IPS-18a (cell line): Measurements from ENCODE around the gene OTUB1.
"Not testable (repeated sequence)": the region's sequence is repeated elsewhere in the genome, so short reads cannot be mapped to it uniquely, and the experiment has no call there.

Source experiments
- H3K27ac ChIP-seq: one replicate; pipeline ENCODE4 v1.5.1; 2013; ENCODE audit warnings: low read length
- H3K27me3 ChIP-seq: one replicate; pipeline ENCODE4 v1.6.1; 2013; ENCODE audit warnings: mild to moderate bottlenecking, low read length; ENCODE audit not compliant: control insufficient read depth, insufficient read depth
- H3K36me3 ChIP-seq: one replicate; pipeline ENCODE4 v1.6.1; 2013; ENCODE audit warnings: low read depth, low read length; ENCODE audit not compliant: control insufficient read depth
- H3K4me1 ChIP-seq: one replicate; pipeline ENCODE4 v1.6.1; 2013; ENCODE audit warnings: low read depth, low read length; ENCODE audit not compliant: control insufficient read depth
- H3K4me3 ChIP-seq: one replicate; pipeline ENCODE4 v1.5.1; 2013; ENCODE audit warnings: low read length
- H3K9ac ChIP-seq: one replicate; pipeline ENCODE4 v1.6.1; 2013; ENCODE audit warnings: mild to moderate bottlenecking, low read length, moderate library complexity
- H3K9me3 ChIP-seq: one replicate; pipeline ENCODE4 v1.6.1; 2013; ENCODE audit warnings: low read depth, low read length; ENCODE audit not compliant: control insufficient read depth

OTUB1 gene

GRCh38 chr11:64043545-64043944 is 57.3 kb downstream of the OTUB1 start:
- H3K4me1 ChIP-seq = no peaks in the 10 kb centered on the region
- no peak overlapping the region for H3K4me3 ChIP-seq
- no peak overlapping the region for H3K9ac ChIP-seq
- H3K9me3 ChIP-seq = no peaks in the 10 kb centered on the region
- no peak overlapping the region for H3K27ac ChIP-seq
- peaks cover 96% of the 10 kb centered on the region for H3K27me3 ChIP-seq
- H3K36me3 ChIP-seq = no peaks in the 10 kb centered on the region

- Histone ChIP-seq H3K27ac (no peak overlapping the region), H3K4me3 (no peak overlapping the region), H3K27me3 (peaks cover 88% of the 10 kb centered on the region), H3K36me3 (no peaks in the 10 kb centered on the region), H3K9ac (no peak overlapping the region), H3K4me1 (no peaks in the 10 kb centered on the region), H3K9me3 (no peaks in the 10 kb centered on the region)
These were observed 58.6 kb downstream of the OTUB1 start for GRCh38 chr11:64044730-64045393.

- Histone ChIP-seq H3K27ac (no peak overlapping the region), H3K36me3 (no peaks in the 10 kb centered on the region), H3K4me1 (no peaks in the 10 kb centered on the region), H3K9ac (no peak overlapping the region), H3K27me3 (peaks cover 85% of the 10 kb centered on the region), H3K9me3 (no peaks in the 10 kb centered on the region), H3K4me3 (no peak overlapping the region)
These were observed 59.5 kb downstream of the OTUB1 start for GRCh38 chr11:64045700-64046099.

- H3K27me3 ChIP-seq = peaks cover 82% of the 10 kb centered on the region
- H3K36me3 ChIP-seq, H3K9me3 ChIP-seq, H3K4me1 ChIP-seq, H3K4me3 ChIP-seq, H3K27ac ChIP-seq, H3K9ac ChIP-seq: not testable (repeated sequence)
These were observed 61.1 kb downstream of the OTUB1 start for GRCh38 chr11:64047373-64047772.
